NCI-H345 treated with DMSO at 0.1 percent for 48 hours (cell line): Measurements from ENCODE around the gene CXorf58.
"Not testable (repeated sequence)": the region's sequence is repeated elsewhere in the genome, so short reads cannot be mapped to it uniquely, and the experiment has no call there.

ENCODE experiments used
- DNase-seq: peaks from one replicate; lab custom pipeline; 2025; ENCODE audit not compliant: unreplicated experiment; lab: John Stamatoyannopoulos, UW

Gene CXorf58

GRCh38 chrX:23907498-23908218 is at the start of gene CXorf58, which contains the start of gene APOO:
Gene CXorf58, plus strand, starts transcription at chrX:23908006. Its CDS starts 2,297 bp downstream, at chrX:23910303.
Gene APOO, minus strand, starts transcription at chrX:23907938. Its CDS starts 236 bp downstream, at chrX:23907702.
- DNase-seq = peak; percentile 76

DNA sequence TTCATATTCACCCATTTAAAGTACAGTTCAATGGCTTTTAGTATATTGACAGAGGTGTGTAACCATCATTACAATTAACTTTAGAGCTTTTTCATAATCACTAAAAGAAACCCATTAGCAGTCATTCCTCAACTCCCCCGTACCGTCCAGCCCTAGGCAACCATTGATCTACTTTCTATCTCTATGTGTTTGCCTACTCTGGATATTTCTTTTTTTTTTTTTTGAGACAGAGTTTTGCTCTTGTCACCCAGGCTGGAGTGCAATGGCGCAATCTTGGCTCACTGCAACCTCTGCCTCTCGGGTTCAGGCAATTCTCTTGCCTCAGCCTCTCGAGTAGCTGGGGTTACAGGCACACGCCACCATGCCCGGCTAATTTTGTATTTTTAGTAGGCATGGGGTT is 48.6 kb upstream of the CXorf58 start:
- not testable (repeated sequence) for DNase-seq

- no peak for DNase-seq
These were observed 46.5 kb upstream of the CXorf58 start for GRCh38 chrX:23861215-23861896.

DNA sequence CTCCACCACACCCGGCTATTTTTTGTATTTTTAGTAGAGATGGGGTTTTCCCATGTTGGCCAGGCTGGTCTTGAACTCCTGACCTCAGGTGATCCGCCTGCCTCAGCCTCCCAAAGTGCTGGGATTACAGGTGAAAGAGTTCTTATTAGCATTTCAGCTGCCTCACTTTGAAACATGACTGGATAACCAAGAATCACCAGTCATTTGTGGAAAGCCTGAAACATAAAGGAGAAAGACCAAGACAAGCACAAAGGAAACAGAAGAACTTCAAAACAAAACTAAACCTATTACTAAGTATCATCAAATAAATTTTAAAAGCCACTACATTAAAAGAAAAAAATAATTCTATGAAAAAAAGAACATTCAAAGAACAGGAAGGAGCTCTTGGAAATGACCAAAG is 45.9 kb upstream of the CXorf58 start:
- DNase-seq = not testable (repeated sequence)

DNA sequence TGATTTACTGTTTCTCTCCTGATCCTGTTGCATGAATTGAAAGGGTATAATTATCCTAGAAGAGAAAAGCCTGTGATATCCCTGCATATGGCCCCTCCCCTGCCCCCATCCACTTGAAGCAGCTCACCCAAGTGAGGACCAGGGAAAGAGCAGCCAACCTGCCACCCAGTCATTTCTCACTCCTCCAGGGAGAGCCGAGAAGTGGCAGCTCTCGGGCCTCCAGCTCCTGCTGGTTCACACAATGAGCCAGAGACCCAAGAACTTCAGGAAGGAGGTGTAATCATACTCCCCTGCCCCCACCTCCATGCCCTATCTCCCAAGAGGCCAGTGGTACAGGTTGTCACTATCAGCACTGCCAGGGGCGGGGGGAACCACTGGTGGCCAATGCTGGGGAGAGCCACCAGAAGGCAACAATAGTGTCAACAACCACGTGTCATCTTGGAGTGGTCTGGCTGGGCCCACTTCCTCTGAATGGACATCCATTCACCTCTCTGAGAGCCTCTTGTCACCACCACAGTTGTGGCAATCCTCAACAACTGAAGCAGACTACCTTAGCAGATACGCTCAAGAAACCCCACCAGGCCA is 43.0 kb upstream of the CXorf58 start:
- no peak for DNase-seq

DNA sequence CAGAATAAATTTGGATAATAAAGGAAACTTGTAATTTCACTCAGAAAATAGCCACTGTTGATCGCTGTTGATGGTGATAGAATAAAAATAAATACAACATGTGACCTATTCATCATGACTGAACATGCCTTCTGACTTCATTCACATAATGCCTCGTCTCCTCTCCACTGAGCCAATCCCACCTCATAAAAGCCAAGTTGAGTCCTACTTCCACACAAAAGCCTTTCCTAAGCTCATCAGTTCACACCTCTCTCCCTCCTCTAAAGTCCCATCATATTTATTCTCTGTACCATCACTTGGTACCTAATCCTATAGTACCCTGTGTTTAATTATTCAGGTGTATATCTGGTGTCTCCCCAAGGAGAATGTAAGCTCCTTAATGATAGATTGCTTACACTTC is 37.8 kb upstream of the CXorf58 start:
- no peak for DNase-seq

GRCh38 chrX:23871905-23872546 is 35.8 kb upstream of the CXorf58 start:
- DNase-seq = no peak

DNA sequence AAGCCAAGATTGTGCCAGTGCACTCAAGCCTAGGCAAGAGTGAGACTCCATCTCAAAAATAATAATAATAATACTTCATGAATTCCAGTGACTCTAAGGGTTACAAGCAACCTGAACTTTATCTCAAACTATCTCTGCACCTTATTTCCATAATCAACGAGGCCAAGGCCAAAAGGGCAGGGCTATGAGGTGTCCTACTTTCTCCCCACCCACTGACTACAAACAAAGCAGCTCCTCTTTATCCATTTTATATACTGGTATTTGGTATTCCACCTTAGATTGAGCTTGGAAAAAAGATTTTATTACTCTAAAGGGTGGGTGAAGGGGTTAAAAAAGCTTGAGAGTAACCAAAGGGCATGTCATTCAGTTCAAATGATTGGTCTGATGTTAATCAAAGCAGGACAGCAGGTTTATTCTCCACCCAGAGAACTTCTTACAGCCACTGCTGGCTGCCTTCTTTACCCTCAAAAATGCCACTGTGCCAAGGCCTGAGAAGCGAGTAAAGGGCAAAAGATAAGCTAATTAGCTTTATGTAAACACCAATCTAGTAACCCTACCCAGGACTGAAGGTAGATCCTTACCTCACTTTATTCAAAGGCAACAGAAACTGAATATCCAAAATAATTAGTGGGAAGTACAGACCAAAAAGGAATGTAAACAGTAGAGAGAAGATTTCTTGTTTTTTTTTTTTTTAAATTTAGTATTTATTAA is 28.3 kb upstream of the CXorf58 start:
- no peak for DNase-seq

- DNase-seq = no peak
These were observed 24.0 kb upstream of the CXorf58 start for GRCh38 chrX:23883737-23884354.

GRCh38 chrX:23884427-23885024 is 23.3 kb upstream of the CXorf58 start:
- DNase-seq = no peak

DNA sequence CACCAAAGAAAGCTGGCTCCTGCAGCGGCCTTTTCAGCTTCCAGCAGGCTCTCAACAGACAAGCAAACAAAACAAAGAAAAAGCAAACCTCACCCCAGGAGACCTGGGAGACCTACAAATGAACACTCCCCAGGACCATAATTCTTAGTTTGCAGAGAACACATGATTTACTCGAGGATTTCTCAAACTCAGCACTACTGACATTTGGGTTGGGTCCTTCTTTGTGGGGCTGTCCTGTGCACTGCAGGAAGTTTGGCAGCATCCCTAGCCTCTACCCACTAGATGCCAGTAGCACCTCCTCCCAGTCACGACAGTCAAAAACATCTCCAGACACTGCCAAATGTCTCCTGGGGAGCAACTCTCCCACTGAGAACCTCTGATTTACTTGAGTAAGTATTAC is 22.0 kb upstream of the CXorf58 start:
- DNase-seq = peak; percentile 36

GRCh38 chrX:23887451-23887850 is 20.4 kb upstream of the CXorf58 start:
- DNase-seq = no peak

GRCh38 chrX:23887918-23888317 is 19.9 kb upstream of the CXorf58 start:
- no peak for DNase-seq

DNA sequence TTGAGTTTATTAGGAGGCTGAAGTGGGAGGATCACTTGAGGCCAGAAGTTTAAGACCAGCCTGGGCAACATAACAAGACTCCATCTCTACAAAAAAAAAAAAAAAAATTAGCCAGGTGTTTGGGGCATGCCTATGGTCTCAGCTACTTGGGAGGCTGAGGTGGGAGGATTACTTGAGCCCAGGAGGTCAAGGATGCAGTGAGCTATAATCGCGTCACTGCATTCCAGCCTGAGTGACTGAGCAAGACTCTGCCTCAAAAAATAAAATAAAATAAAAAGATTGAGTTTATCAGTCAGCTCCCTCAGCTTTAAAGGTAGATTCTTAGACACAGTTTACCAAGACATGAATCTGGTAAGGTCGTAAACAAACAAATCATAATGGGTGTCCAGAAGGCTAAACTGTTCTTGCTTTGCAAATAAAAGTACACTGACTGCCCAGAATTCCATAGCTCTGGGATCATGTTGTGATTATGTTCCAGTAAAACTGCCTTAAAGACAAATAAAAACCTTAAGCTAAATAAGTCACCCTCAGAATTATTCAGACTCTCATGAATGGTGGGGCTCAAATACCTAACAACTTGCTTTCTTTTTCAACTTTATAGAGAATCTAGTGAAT is 18.8 kb upstream of the CXorf58 start:
- no peak for DNase-seq

DNA sequence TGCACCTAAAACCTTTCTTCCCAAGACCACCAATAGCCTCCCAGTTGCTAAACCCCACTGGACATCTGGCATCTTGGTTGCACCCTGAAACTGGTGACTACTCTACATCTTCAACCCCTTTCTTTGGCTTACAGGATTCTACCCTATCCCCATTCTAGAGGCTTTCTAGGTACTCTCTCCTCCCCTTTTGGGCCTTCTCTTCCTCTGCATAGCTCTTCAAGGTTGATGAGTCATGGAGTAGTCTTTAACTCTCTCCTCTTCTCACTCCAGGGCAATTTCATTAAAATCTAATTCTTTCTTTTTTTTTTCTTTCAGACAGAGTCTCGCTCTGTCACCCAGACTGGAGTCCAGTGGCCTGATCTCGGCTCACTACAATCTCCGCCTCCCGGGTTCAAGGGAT is 16.9 kb upstream of the CXorf58 start:
- no peak for DNase-seq

- not testable (repeated sequence) for DNase-seq
These were observed 12.8 kb upstream of the CXorf58 start for GRCh38 chrX:23894993-23895392.

DNA sequence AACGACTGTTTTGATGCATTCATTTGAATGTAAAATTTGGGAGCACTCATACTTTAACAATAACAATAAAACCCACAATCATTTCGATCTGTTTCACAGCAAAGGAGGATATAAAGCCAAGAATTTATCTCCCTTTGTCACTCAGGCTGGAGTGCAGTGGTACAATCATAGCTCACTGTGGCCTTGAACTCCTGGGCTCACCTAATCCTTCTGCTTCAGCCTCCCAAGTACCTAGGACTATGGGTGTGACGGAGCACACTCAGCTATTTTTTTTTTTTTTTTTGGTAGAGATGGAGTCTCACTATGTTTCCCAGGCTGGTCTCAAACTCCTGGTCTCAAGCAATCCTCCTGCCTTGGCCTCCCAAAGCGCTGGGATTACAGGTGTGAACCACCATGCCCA is 11.3 kb upstream of the CXorf58 start:
- DNase-seq = not testable (repeated sequence)

- no peak for DNase-seq
These were observed 10.8 kb upstream of the CXorf58 start for GRCh38 chrX:23896981-23897380.

DNA sequence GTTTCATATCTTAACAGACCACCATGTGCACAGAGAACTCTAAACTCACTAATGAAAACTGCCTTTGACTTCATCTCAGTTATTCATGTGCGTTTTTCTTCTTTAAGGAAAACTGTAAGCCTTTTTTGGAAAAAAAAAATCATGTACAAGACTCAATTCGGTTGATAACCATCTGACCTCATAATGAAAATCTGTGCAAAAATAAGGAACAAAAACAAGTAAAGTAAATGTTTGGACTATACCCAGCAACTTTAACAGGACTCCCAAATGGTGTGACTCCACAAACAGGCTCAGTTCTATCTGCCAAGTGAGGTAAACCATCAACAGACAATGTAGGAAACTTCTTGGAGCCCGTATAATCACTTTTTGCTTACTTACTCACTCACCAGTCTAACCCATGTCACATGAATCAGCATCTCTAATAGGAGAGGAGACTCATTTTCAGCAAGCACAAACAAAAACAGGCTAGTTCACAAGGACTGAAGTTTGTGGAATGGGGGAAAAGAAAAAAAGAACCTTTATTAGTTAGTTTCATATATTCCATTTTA is 9.3 kb upstream of the CXorf58 start:
- DNase-seq = no peak
